Nasal cavity respiratory epithelium epithelial cell of viscerocranial mucosa (primary cell): ENCODE measurements around the gene CCDC28B. TPM values are rescaled to one million over a fixed set of nuclear protein-coding genes. Genes with fewer than 3 reads are reported as not detected.

Experiments
- total RNA-seq: library from RNA; depleted of rRNA; stranded (reverse); fragments of >200 nt; gene quantifications from 2 replicates; pipeline ENCODE4 v1.2.3, GENCODE V29; 2014

The CCDC28B gene
- total RNA-seq = 2.7 and 3.5 TPM in 2 replicates

DNA sequence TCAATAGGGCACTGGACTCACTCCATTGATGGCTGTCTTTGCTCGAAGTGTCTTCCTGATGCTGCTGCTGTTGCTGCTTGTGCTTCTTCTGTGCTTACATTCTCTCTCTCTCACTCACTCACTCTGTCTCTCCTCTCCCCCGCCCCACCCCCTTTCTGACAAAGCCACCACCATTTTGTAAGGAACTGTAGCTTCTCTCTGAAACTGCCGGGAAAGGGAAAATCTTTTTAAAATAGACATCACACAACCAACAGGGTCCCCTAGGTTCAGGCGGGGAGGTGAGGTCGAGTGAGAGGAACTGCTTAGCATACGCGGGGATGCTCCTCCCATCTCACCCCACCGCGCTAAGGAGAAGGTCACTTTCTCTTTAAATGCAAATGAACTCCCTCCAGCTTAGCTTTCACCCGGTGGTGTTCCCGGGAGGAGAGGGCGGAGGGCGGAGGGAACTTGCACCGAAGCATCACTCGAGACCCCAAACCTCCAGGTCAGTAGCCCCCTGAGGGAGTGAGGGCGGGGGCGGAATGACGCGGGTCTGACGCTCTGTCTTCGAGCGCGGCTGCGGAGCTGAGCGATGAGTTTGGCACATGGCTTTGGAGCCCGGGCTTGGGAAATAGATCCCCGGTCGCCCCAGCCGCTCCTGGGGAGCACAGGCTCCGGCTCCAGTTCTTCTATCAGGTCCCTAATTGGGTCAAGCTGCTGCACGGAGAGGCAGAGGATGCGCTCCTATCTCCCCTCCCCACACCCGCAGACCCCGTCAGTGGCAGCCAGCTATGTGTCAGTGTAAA lies at the start of gene CCDC28B:
Gene CCDC28B, plus strand, starts transcription at position 370 of the 785 bp plus-strand sequence. CDS start 1,341 bp downstream, outside the sequence.

DNA sequence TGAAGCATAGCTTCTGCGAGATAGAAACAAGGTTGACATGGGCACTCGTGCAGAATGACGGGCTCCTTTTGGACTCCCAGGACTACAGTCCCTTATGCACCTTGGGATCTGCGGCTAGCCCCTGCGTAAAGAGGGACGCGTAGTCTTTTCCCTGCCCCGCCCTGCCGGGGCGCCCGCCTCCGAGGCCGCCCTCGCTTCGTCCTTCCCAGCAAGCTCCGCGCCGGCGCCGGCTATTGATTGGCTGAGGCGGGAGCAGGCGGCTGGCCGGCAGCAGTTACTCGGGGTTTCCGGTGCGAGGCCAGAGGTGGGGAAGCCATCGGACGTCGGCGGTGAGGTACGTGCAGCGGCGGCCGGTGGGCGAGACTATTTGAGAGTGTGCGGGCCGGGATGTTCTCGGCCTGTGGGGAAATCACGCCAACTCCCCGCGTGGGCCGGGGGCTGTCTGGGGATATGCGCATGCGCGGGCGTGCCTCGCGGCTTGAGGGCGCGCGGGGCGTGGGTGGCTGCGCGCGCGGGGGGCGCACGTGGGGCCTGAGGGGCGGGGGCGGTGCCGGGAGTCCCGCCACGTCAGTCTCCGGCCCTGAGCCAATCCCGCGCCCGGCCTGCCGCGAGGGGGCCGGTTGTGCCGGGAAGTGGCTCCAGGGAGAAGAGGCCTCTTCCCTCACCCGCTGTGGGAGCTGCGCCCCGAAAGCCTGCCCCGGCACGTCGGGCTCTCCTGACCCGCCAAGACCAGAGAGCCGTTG lies 20.8 kb upstream of the CCDC28B start, which contains the start of gene TXLNA:
Gene TXLNA, plus strand, starts transcription at position 233 of the 743 bp plus-strand sequence. CDS start 671 bp downstream, outside the sequence.

DNA sequence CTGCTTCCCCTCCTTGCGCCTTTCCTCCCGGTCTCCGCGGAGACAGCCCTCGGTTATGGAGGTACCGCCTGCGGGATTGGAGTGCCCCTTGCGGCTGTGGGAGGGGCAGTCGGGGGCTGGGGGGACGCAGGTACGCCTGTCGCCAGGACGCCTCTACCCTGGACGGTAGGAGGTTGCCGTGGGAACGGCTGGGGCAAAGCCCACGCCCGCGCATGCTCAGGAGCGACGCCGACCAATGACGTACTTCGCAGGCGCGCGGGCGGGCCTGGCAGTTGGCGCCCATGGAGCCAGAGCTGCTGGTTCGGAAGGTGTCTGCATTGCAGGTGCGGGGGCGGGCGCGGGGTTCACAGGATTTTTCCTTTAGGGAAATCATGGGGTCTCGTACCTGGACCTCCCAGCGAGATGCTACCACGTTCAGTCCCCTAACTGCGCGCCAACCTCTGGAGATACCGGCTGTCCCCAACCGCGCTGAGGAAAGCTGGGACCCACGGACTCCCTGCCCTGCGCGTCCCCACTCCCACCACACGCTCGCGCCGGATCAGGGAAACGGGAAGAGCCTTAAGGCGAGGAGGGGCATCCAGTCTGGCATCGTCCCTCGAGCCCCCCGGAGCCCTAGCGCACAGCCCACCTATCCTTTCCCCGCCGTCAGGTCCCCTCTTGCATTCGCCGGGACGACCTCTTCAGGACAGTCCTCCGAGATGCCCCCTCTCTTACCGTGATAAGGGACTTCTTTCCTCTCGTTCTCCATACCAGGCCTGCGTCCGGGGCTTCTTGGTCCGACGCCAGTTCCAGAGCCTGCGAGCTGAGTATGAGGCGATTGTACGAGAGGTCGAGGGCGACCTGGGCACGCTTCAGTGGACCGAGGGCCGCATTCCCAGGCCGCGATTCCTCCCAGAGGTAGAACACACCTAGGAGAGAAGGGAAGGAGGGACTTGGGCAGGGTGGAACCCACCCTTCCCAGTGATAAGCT lies 5.3 kb downstream of the CCDC28B start, which contains the start of gene IQCC:
Gene IQCC, plus strand, starts transcription at position 271 of the 970 bp plus-strand sequence. Its CDS starts 11 bp downstream, at position 282.

DNA sequence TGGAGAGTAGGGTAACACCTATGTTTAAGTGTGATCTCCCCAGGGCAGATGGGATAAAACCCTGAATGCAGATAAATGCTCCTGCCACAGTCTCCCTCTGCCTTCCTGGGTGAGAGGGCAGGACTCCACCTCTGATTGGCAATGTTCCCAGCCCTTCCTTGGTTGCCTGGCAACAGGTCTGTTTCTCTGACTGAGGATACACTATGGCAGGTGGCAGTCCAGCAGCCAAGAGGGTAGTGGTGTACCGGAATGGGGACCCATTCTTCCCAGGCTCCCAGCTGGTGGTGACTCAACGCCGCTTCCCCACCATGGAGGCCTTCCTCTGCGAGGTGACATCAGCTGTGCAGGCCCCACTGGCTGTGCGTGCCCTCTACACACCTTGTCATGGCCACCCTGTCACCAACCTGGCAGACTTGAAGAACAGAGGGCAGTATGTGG lies 8.5 kb downstream of the CCDC28B start, which contains the start of gene DCDC2B:
Gene DCDC2B, plus strand, starts transcription at position 199 of the 438 bp plus-strand sequence. Its CDS starts 5 bp downstream, at position 204.

DNA sequence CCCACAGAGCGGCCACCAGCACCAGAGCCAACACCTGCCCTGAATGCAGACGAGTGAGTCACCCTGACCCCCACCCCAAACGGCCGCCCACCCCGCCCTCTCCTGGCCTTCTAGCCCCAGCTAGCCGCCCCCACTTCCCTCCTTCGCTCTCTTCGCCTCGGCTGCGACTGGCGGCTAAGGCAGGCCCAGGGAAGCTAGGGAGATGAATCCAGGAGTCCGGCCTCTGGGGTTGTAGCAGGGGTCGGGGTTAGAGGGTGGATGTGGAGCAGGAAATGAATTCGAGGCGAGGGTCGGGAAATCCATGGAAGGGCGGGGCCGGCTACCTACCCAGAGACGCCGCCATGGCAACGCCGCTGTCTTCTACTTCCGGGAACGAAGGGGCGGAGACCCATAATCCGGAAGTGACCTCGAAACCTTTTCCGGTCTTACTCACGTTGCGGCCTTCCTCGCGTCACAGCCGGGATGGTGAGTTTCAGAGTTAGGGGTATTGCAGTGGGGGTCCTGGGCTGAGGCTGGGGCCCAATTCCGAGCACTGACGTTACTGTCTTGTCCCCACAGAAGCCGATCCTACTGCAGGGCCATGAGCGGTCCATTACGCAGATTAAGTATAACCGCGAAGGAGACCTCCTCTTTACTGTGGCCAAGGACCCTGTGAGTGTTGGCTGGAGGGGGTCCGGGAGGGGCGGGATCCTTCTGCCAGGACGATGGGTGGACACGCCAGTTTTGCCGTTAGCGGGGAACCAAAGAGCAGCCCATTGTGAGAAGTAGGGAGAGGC lies 21.8 kb downstream of the CCDC28B start, which contains the start of the genes EIF3I and TMEM234:
Gene EIF3I, plus strand, starts transcription at position 428 of the 776 bp plus-strand sequence. Its CDS starts 35 bp downstream, at position 463.
Gene TMEM234, minus strand, starts transcription at position 374 of the 776 bp plus-strand sequence. Its CDS starts 31 bp downstream, at position 343.

DNA sequence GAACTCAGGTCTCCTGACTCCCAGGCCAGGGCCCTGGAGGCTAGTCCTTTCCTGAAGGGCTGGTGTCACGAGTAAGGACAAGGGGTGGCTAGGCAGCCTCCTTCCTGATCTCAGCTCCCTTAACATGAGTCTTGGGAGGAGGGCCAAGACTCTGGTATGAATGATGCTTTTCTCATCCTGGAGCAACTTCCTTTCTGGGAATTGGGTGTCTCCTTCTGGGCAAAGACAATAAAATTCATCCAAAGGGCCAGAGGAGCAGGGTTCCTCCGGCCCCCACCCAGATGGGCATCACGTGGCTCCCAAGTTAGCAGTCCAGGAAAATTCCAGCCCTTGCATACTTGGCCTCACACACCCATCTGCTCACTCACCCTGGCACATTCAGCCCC lies 46.5 kb downstream of the CCDC28B start, which contains the start of gene FAM167B:
Gene FAM167B, plus strand, starts transcription at position 335 of the 386 bp plus-strand sequence. CDS start 200 bp downstream, outside the sequence.

DNA sequence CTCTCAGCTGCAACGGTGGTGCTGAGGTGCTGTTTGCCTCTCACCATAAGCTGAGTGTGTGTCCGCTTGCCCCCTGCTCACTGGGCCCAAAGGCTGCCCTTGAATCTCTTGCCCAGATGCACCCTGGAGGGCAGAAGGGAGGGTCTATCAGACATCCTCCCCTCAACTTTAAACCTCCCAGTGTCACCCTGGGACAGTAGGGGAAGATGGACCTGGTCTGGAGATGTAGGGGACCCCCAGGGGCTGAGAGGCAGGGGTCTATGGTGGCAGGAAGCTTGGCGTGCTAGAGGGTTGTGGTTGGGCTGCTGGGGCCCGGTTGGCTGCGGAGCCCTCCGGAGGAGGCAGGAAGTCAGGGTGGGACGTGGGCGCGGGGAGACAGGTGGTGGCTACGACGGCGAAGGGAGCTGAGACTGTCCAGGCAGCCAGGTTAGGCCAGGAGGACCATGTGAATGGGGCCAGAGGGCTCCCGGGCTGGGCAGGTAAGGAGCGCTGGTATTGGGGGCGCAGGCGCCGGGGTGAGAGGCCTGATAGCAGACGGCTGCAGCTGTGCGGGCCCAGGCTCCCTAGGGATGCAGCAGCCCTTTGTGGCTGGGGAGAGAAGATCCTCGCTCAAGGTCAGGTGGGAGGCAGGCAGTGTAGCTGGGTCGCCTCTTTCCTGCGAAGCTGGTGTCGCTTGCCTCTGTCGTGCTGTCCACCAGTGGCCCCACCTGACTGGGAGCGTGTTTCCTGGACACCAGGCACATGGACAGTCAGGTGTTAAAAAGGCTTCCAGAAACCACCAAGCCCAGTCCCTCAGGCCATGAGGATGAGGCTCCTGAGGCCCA lies 50.7 kb downstream of the CCDC28B start, which contains the start of gene LCK:
Gene LCK, plus strand, starts transcription at position 373 of the 824 bp plus-strand sequence. CDS start 23,065 bp downstream, outside the sequence.

Other genes with a start within 250 kb of the CCDC28B start
- 36.6 and 62.8 TPM in 2 replicates for gene KHDRBS1, start 186.7 kb upstream of the CCDC28B start, total RNA-seq
- gene TMEM39B, start 127.7 kb upstream of the CCDC28B start, total RNA-seq = 2.4 and 4.5 TPM in 2 replicates
- gene KPNA6, start 92.5 kb upstream of the CCDC28B start, total RNA-seq = 38.3 and 57.2 TPM in 2 replicates
- gene TXLNA, start 20.9 kb upstream of the CCDC28B start, total RNA-seq = 61.2 and 74.8 TPM in 2 replicates
- gene IQCC, start 5.1 kb downstream of the CCDC28B start, total RNA-seq = 1.9 and 3.1 TPM in 2 replicates
- gene DCDC2B, start 8.5 kb downstream of the CCDC28B start, total RNA-seq = not detected in 2 replicates
- 10.9 and 11.2 TPM in 2 replicates for gene TMEM234, start 21.8 kb downstream of the CCDC28B start, total RNA-seq
- gene EIF3I, start 21.8 kb downstream of the CCDC28B start, total RNA-seq = 235 and 510 TPM in 2 replicates
- gene FAM167B, start 46.6 kb downstream of the CCDC28B start, total RNA-seq = 0.34 TPM in 1 of 2 replicates, not detected in the other
- gene LCK, start 50.7 kb downstream of the CCDC28B start, total RNA-seq = under 0.01 TPM in 1 of 2 replicates, not detected in the other
- 64.3 and 91.8 TPM in 2 replicates for gene HDAC1, start 91.5 kb downstream of the CCDC28B start, total RNA-seq
- 4.4 and 17.9 TPM in 2 replicates for gene MARCKSL1, start 135.6 kb downstream of the CCDC28B start, total RNA-seq
- 0.34 and 0.71 TPM in 2 replicates for gene FAM229A, start 161.9 kb downstream of the CCDC28B start, total RNA-seq
- gene TSSK3, start 161.9 kb downstream of the CCDC28B start, total RNA-seq = 0.28 and 0.34 TPM in 2 replicates
- gene BSDC1, start 193.8 kb downstream of the CCDC28B start, total RNA-seq = 42.4 and 47.7 TPM in 2 replicates